NCI-H1105 (cell line): ENCODE results near the gene FUT4.
"Not testable (repeated sequence)": the region's sequence is repeated elsewhere in the genome, so short reads cannot be mapped to it uniquely, and the experiment has no call there.

Experiments
- DNase-seq: peaks from one replicate; lab custom pipeline; 2025; lab: John Stamatoyannopoulos, UW

Gene FUT4

DNA sequence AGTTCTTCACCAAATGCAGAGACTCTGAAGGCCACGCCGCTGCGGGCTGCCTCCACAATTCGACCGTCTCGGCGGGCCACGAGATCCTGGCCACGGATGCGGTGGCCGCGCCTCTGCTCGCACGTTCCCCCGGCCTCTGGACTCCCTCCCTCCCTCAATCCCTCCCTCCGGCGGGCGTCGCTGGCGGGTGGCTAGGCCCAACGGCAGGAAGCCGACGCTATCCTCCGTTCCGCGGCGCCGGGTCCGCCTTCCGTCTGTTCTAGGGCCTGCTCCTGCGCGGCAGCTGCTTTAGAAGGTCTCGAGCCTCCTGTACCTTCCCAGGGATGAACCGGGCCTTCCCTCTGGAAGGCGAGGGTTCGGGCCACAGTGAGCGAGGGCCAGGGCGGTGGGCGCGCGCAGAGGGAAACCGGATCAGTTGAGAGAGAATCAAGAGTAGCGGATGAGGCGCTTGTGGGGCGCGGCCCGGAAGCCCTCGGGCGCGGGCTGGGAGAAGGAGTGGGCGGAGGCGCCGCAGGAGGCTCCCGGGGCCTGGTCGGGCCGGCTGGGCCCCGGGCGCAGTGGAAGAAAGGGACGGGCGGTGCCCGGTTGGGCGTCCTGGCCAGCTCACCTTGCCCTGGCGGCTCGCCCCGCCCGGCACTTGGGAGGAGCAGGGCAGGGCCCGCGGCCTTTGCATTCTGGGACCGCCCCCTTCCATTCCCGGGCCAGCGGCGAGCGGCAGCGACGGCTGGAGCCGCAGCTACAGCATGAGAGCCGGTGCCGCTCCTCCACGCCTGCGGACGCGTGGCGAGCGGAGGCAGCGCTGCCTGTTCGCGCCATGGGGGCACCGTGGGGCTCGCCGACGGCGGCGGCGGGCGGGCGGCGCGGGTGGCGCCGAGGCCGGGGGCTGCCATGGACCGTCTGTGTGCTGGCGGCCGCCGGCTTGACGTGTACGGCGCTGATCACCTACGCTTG is at the start of gene FUT4:
TSS of gene FUT4 (plus strand) at position 227 of the 951 bp plus-strand sequence. CDS start at position 440, 213 bp downstream.
- DNase-seq, result peak; percentile 47

- no peak for DNase-seq
These were observed 49.5 kb upstream of the FUT4 start for GRCh38 chr11:94494126-94494680.

DNA sequence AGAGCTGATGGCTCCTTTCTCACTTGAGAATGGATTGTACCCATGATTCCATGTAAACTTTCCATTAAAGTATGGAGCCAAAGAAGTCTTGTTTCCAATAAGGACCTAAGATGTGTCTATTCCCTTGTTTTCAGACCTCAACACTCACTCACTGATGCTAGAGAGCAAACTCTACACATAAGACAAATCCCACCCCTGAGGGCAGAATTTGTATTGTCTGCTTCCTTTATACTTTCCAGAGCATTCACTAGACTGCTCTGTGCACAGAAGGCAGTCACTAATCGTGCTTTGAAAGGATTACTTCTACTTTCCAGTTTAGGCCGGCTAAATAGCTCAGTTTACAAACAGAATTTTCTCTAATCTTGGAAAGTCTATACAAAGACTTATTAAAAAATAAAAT is 43.5 kb upstream of the FUT4 start:
- no peak for DNase-seq

DNA sequence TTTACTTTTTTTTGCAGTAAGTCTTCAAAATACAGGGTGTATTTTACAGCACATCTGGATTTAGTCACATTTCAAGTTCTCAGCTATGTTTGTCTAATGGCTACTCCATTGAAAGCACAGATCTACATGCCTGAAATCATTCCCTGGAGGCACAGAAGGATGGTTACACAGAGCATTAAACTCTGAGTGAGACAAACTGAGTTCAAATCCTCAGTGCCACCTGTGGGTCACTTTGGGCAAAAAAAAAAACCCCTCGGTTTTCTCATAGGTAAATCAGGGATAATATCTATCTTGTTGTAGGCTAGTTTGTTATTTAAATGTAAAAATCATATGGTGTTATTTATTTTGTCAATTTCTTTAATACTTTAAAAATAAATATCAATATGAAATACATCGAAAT is 42.2 kb upstream of the FUT4 start:
- DNase-seq, result no peak

DNA sequence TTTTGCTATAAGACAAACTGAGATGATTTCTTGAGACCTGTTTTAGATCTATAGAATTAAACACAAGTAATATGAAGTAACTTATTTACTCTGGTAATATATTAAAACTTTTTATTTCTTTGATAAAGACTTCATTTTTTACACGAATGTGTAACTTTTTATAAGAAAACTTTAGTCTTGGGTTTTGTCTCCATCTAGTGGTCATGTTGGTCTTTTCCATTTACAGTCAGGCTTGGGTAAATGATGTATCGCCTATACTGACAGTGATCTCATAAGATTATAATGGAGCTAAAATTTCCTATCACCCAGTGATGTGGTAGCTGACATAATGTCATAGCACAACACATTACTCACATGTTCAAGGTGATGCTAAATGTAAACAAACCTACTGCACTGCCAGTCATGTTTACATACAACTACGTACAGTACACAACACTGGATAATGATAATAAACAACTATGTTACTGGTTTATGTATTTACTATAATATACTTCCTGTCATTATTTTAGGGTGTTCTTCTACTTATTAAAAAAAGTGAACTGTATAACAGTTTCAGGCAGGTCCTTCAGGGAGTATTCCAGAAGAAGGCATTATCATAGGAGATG is 38.9 kb upstream of the FUT4 start:
- DNase-seq, result peak; percentile 27

GRCh38 chr11:94506513-94506912 is 37.2 kb upstream of the FUT4 start:
- DNase-seq, result not testable (repeated sequence)

DNA sequence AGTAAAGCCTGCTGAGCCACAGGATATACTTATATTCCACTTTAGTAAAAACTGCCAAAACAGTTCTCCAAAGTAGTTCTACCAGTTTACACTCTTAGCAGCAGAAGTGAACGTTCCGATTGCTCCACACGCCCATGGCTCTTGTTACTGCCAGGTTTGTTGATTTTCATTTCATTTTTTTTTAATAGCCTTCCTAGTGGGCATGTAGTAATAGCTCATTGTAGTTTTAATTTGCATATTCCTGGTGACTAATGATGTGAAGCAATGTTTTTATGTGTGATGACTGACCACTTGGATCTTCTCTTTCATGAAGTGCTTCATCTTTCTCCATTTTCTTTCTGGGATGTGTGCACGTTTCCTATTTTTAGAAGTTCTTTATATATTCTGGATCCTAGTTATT is 36.2 kb upstream of the FUT4 start:
- DNase-seq, result no peak

GRCh38 chr11:94511932-94512781 is 31.6 kb upstream of the FUT4 start, which contains the start of gene C11orf97:
Gene C11orf97, plus strand, starts transcription at chr11:94512461. Its CDS starts 68 bp downstream, at chr11:94512529.
- no peak for DNase-seq

DNA sequence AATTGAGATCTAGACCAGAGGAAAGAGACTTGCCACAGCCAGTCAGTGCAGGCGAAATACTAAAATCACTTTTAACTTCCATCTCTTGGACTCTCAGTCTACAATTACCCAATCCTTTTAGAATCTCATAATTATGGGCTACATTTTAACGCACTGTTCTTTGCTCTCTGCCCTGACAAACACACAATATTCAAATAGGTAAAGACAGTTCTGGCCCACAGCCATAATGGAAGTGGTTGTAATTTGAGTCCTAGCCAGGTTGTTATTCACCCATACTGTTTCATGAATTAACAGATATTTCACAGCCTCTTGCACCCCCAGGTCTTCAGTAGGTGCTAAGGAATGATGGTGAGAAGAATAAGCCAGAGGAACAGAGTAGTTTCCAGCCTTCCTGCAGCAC is 30.6 kb upstream of the FUT4 start:
- peak; percentile 87 for DNase-seq

- DNase-seq, result no peak
These were observed 28.3 kb upstream of the FUT4 start for GRCh38 chr11:94515398-94515797.

DNA sequence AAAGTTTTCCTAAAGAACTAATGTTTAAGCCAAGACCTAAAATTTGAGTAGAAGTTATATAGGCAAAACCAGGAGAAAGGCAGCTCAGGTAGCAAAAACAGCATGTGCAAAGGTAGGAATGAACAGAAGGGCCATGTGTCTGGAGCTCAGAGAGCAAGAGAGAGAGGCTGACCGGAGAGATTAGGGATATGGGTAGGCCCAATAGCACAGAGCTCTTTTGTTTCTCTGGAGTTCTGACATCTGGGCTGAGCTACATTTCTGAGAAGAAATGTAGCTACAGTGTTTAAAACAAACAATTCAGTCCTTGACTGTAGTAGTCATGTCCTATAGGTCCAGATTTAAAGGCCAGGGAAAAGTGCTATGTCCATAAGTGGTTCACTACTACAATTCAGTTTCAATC is 27.0 kb upstream of the FUT4 start:
- DNase-seq, result no peak

DNA sequence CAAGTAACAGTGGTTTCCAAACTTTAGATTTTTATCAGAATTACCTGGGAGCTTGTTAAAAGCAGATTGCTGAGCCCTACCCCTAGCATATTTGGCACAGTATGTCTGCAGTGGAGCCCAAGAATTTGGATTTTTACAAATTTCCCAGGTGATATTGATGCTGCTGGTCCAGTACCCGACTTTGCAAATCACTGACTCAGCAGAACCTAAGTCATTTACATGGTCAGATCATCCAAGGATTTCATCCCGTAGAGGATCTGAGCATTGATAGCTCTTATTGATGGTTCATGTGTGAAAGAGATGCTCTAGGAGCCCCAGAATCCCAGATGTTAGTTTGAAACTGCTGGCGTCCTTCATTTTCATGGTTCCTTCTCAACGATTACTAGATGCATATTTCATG is 25.4 kb upstream of the FUT4 start:
- DNase-seq, result no peak

DNA sequence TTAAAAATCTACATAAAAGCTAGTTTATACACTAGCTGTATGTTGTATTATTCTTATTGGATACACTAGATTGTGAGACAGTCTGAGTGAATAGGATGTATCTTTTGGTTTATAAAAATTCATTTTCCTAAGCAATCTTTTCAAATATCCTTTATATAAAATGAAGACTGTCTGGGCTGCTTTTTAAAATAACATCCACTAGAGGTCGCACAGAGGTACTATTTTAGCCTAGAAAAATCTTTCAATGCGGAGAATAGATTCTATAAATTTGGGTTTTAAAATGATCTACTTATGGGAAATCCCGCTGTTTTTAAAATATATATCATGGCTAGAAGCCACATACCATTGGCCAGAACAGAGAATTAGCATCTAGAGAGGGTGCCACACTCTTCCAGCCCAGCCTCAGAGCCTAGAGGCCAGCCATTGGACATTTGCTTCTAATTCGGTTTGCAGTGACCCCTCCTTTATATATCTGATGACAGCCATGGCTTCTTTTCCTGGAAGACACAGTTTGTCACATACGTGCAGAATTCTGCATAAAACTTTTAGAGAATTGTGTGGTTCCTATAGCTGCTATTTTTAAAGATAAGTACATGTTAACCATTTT is 24.1 kb upstream of the FUT4 start:
- no peak for DNase-seq

DNA sequence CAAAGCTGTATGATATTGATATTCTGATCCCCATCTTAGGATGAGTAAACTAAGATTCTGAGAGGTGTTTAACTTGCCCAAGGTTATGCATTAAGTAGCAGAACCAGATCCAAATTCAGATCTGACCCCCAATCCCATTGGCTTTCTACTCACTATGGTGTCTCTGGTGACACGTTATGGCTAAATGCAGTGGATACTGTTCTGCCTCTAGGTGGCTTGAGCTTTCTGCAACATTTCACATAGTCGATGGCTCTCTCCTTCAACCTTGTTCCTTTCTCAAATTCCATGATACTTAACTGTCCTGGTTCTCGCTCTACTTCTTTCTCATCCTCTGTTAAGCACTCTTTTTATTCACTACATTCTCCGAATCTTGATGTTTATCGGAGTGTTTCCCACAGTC is 22.0 kb upstream of the FUT4 start:
- DNase-seq, result no peak

DNA sequence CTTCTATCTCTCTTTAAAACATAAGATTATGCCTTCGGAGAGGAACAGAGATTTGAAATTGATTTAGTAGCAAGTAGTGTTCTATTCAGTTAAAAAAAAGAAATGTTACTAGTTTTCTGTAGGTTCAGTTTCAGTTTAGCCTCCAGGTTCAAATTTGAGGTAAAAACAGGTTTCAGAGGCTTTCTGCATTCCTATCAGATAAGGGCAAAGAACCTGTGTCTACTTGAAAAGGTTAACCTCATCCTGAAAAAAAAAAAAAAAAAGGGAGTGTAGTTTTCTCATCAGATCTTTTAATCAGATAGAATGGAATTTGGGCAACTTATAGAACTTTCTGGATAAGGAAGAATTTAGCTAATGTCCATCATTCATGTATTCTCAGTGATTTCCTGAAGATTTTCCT is 19.4 kb upstream of the FUT4 start:
- no peak for DNase-seq

DNA sequence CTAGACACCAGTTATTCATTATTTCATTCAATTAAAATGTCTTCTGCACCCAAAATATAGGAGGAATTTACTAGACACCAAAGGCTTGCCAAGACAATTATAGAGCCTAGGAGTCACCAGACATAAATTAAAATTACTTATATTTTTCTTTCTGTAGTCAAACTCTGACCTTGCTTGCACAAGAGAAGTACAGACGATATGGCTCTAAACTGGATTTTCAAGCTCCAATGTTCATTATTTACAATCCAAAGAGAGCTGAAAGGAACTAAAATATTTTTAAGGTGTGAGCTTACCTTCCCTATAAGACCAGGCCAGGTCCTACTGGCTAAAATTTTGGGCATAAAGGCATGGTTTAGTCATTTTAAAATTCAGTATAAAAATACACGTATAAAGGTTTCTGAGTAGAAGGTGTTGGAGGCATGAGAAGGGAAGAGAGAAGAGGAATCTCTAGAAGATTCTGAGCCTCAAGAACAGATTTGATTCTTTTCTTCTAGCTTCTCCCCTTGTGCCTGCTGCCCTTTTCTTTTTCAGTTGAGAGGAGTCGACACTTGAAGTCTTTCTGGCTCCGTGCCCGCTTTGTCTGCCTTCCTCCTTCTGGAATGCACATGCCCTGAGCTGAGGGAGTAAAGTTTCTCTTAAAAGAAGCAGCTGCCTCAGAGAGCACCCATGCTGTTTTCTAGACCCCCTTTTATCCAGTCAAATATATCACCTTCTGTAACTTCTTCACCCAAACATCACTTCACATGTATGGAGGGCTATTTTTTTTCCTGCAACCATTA is 18.0 kb upstream of the FUT4 start:
- no peak for DNase-seq

DNA sequence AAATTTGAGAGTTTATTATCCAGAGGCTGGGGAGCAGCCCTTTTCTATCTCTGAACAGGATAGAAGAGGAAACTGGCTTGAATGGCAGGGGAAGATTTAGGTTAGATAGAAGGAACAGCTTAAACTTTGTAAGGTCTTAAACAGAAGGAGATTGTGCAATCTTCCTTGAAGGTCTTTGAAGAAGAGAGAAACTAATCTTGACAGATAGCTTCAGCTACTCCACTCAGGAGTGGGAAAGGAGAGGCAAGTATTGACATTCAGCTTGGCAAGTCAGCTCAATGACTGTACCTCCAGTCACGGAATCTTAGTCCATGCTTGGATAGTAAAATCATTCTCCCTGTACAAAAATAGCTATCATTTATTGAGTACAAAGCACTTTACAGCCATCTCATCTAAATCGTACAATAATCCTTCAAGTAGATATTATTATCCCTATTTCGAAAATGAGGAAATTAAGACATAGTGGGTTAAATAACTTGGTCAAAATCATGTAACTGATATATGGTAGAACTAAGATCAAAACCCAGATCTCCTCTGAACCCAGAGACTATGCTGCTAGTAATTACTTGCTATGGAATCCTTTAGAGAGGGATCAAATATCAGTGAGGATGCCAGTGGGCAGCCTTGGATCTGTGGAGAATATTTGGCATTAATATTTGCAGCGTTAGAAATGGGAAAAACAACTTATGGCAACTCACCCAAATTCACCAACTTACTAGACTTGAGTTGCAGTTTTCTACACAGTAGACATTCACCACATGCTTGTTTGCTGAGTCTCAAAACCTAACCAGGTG is 16.9 kb upstream of the FUT4 start:
- no peak for DNase-seq

- no peak for DNase-seq
These were observed 15.2 kb upstream of the FUT4 start for GRCh38 chr11:94528551-94528950.

- DNase-seq, result no peak
These were observed 11.5 kb upstream of the FUT4 start for GRCh38 chr11:94532211-94532610.

DNA sequence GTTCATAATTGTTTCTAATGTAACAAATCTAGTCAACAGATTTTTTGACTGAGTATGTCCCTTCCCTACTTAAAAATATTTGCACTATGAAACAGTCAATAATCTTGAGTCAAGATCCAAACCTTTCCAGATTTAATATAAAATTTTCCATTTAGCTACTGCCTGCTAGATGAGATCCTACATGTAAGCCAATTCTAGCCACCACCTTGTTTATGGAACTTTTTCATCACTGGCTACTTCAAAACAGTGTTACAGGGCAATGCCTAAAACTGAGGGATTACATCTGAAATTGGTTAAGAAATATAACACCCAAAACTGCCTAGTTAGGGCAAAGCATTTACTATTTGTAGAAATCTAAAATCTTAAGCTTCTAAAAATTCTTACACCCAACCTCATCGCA is 10.5 kb upstream of the FUT4 start:
- DNase-seq, result no peak
